Activated T-cell treated with anti-CD3 and anti-CD28 coated beads for 24 hours (primary cell): Measurements from ENCODE around the gene DOC2A.

Source experiments
- DNase-seq: peaks from one replicate; pipeline ENCODE4 v3.0.0-alpha.2; 2020; ENCODE audit warnings: low read depth

Gene DOC2A

DNA sequence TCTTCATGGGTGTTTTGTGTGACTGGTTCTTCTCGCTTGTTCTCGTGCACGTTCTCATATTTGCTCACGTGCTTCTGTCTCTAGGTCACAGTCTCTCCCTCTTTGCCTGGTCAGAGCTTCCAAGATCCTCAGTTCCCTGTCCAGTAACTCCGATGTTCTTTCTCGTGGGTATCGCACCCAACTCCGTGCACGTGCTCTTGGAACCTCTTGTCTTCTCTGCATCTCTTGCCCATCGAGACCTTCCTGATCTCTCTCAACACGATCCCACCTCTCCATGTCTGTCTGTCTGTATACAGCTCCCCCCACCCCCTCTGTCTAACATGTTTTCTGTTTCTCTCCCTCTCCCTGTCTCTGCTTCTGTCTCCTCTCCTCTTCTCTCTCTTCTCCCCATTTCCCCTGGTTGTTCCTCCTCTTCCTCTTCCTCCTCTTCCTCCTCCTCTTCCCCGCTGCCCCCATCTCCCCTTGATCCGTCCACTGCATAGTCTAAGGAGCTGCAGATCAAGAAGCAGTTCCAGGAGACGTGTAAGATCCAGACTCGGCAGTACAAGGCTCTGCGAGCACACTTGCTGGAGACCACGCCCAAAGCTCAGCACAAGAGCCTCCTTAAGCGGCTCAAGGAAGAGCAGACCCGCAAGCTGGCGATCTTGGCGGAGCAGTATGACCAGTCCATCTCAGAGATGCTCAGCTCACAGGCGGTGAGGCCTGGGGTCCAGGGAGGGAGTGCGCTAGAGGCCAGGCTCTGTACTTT, 21.5 kb downstream of the DOC2A start:
- DNase-seq = no peak

DNA sequence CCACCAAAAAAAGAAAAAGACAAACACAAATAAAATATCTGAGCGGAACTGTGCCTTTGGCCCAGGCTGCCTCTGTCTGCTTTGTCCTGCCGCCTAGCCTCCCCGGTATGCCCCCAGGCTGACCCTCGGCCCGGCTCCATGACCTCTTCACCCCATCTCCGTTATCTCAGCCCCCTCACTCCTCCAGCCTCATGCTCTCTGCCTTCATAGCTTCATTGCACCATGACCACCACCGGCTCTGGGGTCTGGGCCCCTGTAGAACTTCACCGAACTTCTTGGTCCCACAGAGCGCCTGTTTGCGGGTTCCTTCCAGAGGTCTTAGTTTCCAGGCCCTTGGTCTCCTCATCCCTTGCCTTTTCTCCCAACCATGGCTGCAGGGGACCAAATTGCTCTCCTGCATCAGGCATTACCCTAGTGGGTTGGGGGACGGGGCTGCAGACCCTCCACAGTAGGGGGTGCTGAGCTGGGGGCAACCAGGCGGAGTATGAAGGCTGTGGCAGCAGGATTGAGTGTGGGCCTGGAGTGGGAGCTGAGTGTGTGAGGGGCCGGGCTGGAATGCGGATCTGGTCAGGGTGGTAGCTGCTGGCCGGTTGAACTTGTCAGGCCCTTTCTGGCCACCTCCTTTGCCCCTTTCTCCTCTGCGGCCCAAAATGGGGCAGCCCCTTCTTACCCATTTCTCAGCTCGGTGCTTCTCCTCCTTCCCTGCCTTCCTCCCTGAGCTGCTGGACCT, 22.3 kb downstream of the DOC2A start:
- DNase-seq = no peak

DNA sequence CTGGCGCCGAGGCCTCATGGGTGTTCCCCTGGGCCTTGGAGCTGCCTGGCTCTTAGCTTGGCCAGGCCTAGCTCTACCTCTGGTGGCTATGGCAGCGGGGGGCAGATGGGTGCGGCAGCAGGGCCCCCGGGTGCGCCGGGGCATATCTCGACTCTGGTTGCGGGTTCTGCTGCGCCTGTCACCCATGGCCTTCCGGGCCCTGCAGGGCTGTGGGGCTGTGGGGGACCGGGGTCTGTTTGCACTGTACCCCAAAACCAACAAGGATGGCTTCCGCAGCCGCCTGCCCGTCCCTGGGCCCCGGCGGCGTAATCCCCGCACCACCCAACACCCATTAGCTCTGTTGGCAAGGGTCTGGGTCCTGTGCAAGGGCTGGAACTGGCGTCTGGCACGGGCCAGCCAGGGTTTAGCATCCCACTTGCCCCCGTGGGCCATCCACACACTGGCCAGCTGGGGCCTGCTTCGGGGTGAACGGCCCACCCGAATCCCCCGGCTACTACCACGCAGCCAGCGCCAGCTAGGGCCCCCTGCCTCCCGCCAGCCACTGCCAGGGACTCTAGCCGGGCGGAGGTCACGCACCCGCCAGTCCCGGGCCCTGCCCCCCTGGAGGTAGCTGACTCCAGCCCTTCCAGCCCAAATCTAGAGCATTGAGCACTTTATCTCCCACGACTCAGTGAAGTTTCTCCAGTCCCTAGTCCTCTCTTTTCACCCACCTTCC, 23.3 kb downstream of the DOC2A start:
- no peak for DNase-seq

DNA sequence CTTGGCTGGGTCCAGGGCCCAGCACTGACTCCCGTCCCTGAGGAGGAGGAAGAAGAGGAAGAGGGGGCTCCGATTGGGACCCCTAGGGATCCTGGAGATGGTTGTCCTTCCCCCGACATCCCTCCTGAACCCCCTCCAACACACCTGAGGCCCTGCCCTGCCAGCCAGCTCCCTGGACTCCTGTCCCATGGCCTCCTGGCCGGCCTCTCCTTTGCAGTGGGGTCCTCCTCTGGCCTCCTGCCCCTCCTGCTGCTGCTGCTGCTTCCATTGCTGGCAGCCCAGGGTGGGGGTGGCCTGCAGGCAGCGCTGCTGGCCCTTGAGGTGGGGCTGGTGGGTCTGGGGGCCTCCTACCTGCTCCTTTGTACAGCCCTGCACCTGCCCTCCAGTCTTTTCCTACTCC, 23.9 kb downstream of the DOC2A start:
- DNase-seq = no peak

DNA sequence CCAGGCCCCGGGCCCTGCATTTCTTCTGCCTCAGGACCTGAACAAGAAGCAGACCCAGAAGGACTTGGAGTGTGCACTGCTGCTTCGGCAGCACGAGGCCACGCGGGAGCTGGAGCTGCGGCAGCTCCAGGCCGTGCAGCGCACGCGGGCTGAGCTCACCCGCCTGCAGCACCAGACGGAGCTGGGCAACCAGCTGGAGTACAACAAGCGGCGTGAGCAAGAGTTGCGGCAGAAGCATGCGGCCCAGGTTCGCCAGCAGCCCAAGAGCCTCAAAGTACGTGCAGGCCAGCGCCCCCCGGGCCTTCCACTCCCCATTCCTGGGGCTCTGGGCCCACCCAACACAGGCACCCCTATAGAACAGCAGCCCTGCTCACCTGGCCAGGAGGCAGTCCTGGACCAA, 24.6 kb downstream of the DOC2A start:
- DNase-seq = no peak

DNA sequence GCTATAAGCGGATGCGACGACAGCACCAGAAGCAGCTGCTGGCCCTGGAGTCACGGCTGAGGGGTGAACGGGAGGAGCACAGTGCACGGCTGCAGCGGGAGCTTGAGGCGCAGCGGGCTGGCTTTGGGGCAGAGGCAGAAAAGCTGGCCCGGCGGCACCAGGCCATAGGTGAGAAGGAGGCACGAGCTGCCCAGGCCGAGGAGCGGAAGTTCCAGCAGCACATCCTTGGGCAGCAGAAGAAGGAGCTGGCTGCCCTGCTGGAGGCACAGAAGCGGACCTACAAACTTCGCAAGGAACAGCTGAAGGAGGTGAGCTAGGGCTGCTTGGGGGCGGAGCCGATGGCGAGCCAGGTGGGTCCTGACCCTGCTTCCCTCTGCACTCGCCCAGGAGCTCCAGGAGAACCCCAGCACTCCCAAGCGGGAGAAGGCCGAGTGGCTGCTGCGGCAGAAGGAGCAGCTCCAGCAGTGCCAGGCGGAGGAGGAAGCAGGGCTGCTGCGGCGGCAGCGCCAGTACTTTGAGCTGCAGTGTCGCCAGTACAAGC, 25.5 kb downstream of the DOC2A start:
- DNase-seq = no peak

DNA sequence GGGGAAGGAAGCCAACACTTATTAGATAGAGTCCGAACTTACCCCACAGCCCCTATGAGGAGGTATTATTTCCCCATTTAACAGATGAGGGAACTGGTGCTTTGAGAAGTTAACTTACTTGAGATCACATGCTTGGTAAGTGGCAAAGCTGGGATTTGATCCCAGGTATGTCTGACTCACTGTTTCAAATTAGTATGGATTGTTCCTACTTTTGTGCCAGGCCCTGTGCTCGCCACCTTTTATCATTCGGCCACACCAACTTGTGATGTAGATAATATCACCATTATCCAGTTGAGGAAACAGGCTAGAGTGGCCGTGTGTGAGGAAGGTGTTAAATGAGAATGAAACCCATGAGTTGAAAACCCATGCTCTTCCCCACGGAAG, 26.1 kb downstream of the DOC2A start:
- no peak for DNase-seq

DNA sequence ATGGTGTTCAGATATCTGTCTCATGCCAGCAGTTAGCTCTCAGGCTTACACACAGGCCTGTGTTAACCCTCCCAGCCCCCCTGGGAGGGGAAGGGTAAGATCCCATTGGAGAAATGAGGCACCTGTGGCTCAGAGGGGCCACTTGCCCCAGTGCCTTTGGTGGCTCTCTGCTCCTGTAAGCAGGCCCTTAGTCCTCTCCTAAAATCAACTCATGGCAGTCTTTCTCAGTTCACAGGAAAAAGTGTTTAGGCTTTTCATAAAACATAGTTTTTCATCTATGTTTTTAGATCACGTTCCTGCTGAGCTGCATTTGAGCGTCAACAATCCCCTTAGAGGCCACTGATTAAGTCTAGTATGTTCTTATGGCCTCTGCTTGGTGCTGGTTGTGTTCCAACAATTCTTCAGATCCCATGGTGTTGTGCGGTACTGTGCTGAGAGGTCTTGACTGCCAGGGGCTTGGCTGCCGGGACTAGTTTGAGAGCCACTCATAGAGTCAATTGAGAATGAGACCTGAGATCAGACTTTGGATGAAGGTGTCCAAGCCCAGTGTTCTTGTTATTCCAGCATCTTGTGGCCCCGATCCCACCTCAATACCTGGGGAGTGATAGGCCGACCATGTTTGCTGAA, 26.6 kb downstream of the DOC2A start:
- DNase-seq = no peak

DNA sequence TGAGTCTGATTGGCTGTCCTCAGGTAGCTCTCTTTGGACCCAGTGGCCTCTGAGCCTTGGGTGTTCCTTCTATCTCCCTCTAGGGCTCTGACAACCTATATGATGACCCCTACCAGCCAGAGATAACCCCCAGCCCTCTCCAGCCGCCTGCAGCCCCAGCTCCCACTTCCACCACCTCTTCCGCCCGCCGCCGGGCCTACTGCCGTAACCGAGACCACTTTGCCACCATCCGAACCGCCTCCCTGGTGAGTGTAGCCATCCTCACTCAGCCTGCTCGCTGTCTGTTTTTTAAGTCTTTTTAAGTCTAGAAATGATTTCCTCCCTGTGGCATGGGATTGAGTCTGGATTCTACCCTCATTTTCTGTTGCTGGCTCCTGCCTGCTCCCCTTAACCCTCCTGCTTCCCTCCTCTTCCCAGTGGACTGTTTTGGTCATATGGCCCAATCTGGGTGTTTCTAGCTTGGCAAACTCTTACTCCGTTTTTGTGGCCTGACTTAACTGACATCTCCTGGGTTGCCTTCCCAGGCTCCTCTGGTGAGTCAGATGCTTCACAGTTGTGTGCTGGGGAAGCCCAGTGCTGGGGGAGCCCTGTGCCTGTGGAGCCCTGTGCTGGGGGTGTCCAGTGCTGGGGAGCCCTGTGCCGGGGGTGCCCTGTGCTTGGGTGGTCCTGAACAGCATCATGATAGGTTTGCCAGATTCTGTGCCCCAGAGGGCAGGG, 27.2 kb downstream of the DOC2A start:
- DNase-seq = no peak

DNA sequence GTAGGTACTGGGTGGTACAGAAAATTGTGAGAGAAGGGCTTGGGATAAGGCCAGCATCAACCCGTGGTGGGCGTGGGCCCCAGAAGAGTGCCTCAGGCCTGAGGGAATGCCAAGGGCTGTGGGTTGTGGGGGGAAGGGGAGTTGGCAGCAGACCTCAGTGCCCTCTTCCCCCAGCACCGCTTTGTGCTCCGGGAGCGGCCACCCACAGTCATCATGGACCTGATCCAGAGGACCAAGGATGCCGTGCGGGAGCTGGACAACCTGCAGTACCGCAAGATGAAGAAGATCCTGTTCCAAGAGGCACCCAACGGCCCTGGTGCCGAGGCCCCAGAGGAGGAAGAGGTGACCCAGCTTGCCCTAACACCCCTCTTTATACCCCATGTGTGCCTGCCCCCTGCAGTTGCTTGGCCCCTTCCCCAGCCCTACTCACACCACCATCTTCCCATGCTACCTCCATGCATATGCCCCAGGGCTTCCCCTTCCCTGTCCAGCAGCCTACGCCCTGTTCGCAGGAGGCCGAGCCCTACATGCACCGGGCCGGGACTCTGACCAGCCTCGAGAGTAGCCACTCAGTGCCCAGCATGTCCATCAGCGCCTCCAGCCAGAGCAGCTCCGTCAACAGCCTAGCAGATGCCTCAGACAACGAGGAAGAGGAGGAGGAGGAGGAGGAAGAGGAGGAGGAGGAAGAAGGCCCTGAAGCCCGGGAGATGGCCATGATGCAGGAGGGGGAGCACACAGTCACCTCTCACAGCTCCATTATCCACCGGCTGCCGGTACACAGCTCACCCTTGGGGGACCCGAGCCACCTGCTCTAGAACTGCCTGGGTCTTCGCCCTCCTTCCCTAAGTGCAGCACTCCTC, 28.0 kb downstream of the DOC2A start:
- DNase-seq = no peak

DNA sequence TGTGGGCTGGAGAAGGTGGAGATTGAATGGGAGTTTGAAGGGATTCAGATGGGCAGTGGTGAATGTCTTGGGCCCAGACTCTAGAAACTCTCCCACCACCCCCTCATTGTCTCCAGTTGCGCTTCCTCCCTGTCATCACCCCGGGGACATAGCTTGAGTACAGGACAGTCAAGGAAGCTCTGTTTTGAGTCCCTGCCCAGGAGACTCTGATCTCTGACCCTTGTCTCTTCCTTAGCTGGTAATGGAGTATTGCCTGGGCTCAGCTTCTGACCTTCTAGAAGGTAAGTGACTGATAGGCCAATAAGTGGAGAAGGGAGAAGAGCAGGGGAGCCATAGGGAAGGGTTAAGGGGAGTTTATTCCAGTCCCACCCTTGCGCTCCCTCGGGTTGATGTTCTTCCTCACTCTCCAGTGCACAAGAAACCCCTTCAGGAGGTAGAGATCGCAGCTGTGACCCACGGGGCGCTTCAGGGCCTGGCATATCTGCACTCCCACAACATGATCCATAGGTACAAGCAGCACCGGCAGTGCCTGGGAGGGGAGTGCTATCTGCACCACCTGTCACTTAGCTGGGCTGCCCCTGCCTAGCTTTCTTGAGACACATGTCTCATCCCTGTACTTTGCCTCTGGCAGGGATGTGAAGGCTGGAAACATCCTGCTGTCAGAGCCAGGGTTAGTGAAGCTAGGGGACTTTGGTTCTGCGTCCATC, 32.1 kb downstream of the DOC2A start:
- no peak for DNase-seq

DNA sequence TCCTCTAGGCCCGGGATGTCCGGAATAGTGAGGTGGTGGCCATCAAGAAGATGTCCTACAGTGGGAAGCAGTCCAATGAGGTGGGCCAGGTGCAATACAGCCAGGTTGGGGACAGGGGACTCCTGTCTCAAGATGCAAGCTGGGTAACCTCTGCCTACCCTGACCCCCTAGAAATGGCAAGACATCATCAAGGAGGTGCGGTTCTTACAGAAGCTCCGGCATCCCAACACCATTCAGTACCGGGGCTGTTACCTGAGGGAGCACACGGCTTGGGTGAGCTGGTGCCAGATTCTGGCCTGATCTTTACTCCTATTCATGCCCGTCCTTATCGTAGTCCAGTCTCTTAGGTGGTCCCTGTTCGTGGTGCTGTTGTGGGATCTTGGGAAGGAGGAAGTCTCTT, 32.7 kb downstream of the DOC2A start:
- DNase-seq = no peak

DNA sequence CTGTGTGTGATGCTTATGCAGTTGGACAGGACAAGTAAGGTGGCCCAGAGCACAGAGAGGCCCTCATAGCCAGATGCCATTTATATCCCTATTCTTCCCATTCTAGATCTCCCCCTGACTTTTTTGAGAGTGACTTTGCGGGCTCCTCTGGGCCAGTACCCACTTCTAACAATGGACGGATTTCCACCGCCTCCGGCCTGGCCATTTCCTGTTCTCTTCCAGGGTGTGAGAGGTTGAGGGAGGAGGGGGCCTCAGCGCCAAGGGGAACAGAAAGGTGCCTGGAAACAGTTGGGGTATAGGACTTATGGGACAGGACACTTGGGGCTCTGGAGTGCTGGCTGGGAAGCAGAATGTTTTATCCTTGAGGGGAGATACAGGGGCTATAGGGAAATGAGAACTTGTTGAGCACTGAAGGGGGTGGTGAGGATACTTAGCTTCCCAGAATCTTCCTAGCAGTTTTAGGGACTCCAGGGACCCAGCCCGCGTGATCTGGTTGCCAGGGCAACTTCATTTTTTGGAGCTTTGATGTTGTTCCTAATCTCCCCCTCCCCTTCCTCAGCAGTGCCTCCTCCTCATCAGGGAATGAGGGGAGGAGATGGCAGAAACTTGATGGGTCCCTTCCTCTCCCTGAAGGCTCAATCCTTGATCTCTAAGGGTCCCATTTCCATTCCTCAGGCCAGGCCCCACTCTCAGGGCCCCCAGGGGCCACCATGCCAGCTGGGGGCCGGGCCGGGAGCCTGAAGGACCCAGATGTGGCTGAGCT, 33.6 kb downstream of the DOC2A start:
- no peak for DNase-seq

DNA sequence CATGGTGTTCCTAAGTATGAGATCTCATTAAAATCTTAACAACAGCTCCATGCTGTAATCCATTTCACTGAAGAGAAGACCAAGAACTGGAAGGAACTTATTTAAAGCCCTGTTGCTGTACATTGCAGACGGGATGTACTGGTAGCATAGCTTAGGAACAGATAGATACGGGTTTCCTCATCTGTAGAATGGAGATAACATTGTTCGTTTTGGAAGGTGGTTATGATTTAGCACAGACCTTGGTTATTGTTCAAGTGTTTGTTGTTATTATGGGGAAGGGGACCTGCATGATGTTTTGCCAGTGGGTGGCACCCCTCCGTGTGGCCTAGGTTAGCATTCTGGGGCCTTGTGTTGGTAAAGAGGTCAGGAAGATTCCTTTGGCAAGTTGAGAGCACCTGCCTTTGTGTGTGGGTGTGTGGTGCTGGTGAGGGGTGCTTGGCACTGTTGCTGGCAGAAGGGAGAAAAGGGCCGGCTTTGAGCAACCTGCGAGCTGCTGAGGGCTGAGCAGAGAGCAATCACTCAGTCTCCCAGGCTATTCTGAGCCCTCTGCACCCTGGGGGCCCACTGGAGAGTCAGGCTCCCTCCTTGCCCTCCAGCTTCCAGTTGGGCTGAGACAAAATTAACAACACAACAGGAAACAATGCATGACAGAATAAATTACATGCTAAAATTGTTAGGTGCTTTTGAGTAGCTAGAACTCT, 34.9 kb downstream of the DOC2A start:
- DNase-seq = no peak

DNA sequence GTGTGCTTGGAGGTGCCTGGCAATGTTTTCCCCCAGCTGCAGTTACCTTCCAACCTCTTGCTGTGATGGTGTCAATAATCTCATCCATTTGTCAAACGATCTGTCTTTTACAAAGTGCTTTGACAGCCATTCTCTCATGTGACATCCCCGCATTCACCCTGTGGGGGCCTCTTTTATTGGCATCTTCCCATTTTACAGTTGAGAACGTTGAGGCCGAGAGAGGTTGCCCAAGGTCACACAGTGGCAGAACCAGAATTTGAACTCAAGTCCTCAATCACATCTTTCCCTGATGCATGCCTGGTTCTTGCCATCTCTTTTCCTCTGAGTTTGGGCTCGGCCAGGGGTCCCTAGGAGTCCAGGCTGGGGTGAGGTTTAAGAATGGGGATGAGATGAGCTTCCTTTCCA, 35.7 kb downstream of the DOC2A start:
- DNase-seq = no peak

DNA sequence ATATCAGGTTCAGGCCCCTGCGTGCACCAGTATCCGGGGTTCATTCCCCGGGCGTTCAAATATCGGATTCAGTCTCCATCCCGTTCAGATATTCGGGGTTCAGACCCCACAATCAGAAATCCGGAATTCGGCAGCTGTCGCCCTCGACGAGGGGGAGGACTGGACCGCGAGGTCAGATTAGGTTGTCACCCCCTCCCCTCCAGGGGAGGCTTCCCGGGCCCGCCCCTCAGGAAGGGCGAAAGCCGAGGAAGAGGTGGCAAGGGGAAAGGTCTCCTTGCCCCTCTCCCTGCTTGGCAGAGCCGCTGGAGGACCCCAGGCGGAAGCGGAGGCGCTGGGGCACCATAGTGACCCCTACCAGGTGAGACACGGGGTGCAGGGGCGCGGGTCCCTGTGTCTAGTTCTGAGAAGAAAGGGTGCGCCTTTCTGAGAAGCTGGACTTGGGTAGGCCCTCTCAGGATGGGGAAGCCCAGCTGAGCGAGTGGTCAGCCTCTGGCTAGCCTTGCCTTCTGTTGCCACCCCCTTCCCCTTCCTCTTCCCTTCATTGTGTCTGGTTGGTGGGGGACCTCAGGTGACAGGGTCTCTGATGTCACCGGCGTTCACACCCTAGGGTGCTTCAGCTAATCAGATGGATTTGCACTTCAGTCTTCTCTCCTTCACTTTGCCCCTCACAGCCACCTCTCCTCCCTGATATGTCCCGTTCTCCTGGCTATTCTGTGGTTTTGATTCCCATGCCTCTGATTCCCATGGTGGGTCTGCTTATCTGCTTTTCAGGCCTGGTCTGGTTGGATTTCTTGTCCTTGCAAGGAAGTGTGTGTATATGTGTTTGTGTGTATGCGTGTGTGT, 36.3 kb downstream of the DOC2A start:
- no peak for DNase-seq

DNA sequence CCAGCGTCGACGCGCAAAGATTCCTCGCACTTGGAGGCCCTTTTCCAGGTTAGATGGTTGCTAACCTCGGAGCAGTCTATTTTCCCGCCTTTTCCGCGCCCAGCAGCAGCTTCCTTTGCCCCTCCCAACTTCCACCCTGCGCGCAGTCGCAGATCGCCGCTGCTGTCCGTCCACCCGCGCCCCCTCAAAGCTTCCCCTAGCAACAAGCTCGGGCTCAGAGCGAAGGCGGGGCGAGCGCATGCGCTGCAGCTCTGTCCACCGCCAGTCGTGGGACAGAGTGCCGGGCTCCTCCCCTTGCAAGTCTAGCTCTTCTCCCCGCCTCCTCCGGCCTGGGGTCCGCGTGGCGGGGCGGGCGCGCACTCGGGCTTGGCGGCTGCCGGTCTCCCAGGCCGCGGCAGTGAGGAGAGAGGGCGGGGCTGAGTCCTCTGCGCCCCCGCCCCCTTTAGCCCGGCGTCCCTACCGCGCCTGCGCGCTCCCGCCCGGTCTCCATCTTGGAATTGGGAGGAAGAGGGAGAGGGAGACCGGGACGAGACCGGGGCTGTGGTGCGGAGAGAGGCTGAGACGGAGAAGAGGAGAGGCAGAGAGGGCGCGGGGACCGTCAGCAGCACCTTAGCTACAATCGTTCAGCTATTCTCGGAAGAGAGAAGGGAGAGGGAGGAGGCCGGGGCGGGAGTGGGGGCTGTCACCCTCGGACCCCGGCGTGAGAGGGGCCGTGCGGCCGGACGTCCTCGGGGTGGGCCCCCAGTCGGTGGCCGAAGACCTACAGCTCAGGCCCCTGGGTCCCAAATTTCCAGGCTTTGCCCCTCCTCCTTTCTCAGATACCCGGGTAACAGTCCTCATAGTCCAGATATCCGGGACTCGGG, 37.2 kb downstream of the DOC2A start, which contains the start of gene TAOK2:
Gene TAOK2 (plus strand): TSS at position 485 of the 863 bp plus-strand sequence. CDS start 3,905 bp downstream, outside the sequence.
- DNase-seq = peak; percentile 95
